Thoracic aorta (tissue), 2 donors: ENCODE data around the gene SRGAP2C. TPM values are rescaled to one million over a fixed set of nuclear protein-coding genes. Genes with fewer than 3 reads are reported as not detected.
A peak's percentile ranks its signal among the peaks of the same experiment; 100 is the strongest.
"Not testable (repeated sequence)": the region's sequence is repeated elsewhere in the genome, so short reads cannot be mapped to it uniquely, and the experiment has no call there.

Experiments used
- ATAC-seq: fragments of 150-250 bp; one replicate; pipeline ENCODE4 v1.8.0; 2017; ENCODE audit warnings: low read depth; ENCODE audit not compliant: insufficient number of reproducible peaks, low FRiP score
- DNase-seq: peaks from one replicate; pipeline ENCODE4 v3.0.0-alpha.2; 2020; ENCODE audit warnings: low spot score
- H3K27ac ChIP-seq, 2 donors: fragments of 200-600 bp; sonication (generic); 1 replicate in 1 of 2; 2 replicates in 1 of 2; pipeline ENCODE4 v1.5.1; 2016; ENCODE audit warnings: mild to moderate bottlenecking in 2 of 2, moderate library complexity in 2 of 2
- H3K27me3 ChIP-seq: fragments of 200-600 bp; sonication (generic); replicated peaks from 2 replicates; pipeline ENCODE4 v1.6.0; 2016; ENCODE audit warnings: mild to moderate bottlenecking; ENCODE audit not compliant: insufficient read depth
- H3K36me3 ChIP-seq: fragments of 200-600 bp; sonication (generic); one replicate; pipeline ENCODE4 v1.5.1; 2016
- H3K4me1 ChIP-seq, 2 donors: fragments of 200-600 bp; sonication (generic); 1 replicate in 1 of 2; 2 replicates in 1 of 2; pipeline versions ENCODE4 v1.5.1 to v1.6.0; 2016; ENCODE audit warnings: low read depth in 2 of 2, mild to moderate bottlenecking in 1 of 2; ENCODE audit not compliant: control insufficient read depth in 1 of 2
- H3K4me3 ChIP-seq: fragments of 200-600 bp; sonication (generic); 2 replicates; pipeline ENCODE4 v1.5.1; 2016; ENCODE audit warnings: mild to moderate bottlenecking
- H3K9me3 ChIP-seq: fragments of 200-600 bp; sonication (generic); 2 replicates; pipeline ENCODE4 v1.5.1; 2016
- total RNA-seq, 2 donors: library from RNA; depleted of rRNA; stranded (reverse); fragments of >200 nt; gene quantifications; one replicate each; pipeline versions ENCODE4 v1.1.0 to v1.2.3, GENCODE V29; 2016

The SRGAP2C gene
- total RNA-seq, 2 donors from 2014 or later, result 19.1 to 27.7 TPM

GRCh38 chr1:121365316-121365715 lies 180.5 kb downstream of the SRGAP2C start:
- not testable (repeated sequence) for H3K36me3 ChIP-seq, DNase-seq, H3K4me3 ChIP-seq, H3K9me3 ChIP-seq, H3K27ac ChIP-seq, H3K27me3 ChIP-seq, H3K4me1 ChIP-seq, ATAC-seq

GRCh38 chr1:121365723-121366122 lies 180.9 kb downstream of the SRGAP2C start:
- not testable (repeated sequence) for H3K4me1 ChIP-seq, ATAC-seq, H3K4me3 ChIP-seq, DNase-seq, H3K27ac ChIP-seq, H3K9me3 ChIP-seq, H3K36me3 ChIP-seq, H3K27me3 ChIP-seq

GRCh38 chr1:121366171-121366570 lies 181.4 kb downstream of the SRGAP2C start:
- not testable (repeated sequence) for H3K36me3 ChIP-seq, H3K9me3 ChIP-seq, H3K27me3 ChIP-seq, H3K27ac ChIP-seq, DNase-seq, H3K4me1 ChIP-seq, H3K4me3 ChIP-seq, ATAC-seq

GRCh38 chr1:121368910-121369309 lies 184.1 kb downstream of the SRGAP2C start:
- not testable (repeated sequence) for H3K4me3 ChIP-seq, H3K9me3 ChIP-seq, H3K36me3 ChIP-seq, H3K27me3 ChIP-seq, H3K27ac ChIP-seq, DNase-seq, H3K4me1 ChIP-seq, ATAC-seq

- not testable (repeated sequence) for ATAC-seq, H3K27ac ChIP-seq, H3K36me3 ChIP-seq
These were observed 185.2 kb downstream of the SRGAP2C start for GRCh38 chr1:121369959-121370358.

GRCh38 chr1:121374851-121375367 lies 190.1 kb downstream of the SRGAP2C start:
- not testable (repeated sequence) for ATAC-seq, DNase-seq

More at GRCh38 chr1:121369959-121370358, 185.2 kb downstream of the SRGAP2C start:
- H3K27me3 ChIP-seq, H3K4me1 ChIP-seq, H3K9me3 ChIP-seq, H3K4me3 ChIP-seq, DNase-seq: not testable (repeated sequence)

GRCh38 chr1:121376986-121377385 lies 192.2 kb downstream of the SRGAP2C start:
- ATAC-seq, H3K36me3 ChIP-seq, DNase-seq, H3K27me3 ChIP-seq, H3K27ac ChIP-seq, H3K4me3 ChIP-seq, H3K9me3 ChIP-seq, H3K4me1 ChIP-seq: not testable (repeated sequence)

More at GRCh38 chr1:121374851-121375367, 190.1 kb downstream of the SRGAP2C start:
- not testable (repeated sequence) for H3K36me3 ChIP-seq, H3K27me3 ChIP-seq, H3K9me3 ChIP-seq, H3K27ac ChIP-seq, H3K4me1 ChIP-seq, H3K4me3 ChIP-seq

- not testable (repeated sequence) for H3K4me3 ChIP-seq, DNase-seq, H3K36me3 ChIP-seq, ATAC-seq, H3K9me3 ChIP-seq, H3K4me1 ChIP-seq, H3K27ac ChIP-seq, H3K27me3 ChIP-seq
These were observed 194.0 kb downstream of the SRGAP2C start for GRCh38 chr1:121378757-121379156.

- not testable (repeated sequence) for H3K9me3 ChIP-seq, DNase-seq, H3K4me3 ChIP-seq, H3K4me1 ChIP-seq, H3K36me3 ChIP-seq, H3K27me3 ChIP-seq
- peak; percentile 47 for ATAC-seq
- H3K27ac ChIP-seq, result peak overlapping the region; percentile 79 to 82
These were observed 200.0 kb downstream of the SRGAP2C start for GRCh38 chr1:121384754-121385153.

GRCh38 chr1:121385162-121385561 lies 200.4 kb downstream of the SRGAP2C start:
- H3K4me1 ChIP-seq, H3K9me3 ChIP-seq, DNase-seq, H3K27me3 ChIP-seq, H3K36me3 ChIP-seq, H3K4me3 ChIP-seq: not testable (repeated sequence)
- H3K27ac ChIP-seq, result peak overlapping the region in 1 of 2 donors; percentile 65
- ATAC-seq, result peak; percentile 94

GRCh38 chr1:121385563-121386288 lies 201.0 kb downstream of the SRGAP2C start:
- not testable (repeated sequence) for H3K36me3 ChIP-seq, ATAC-seq, DNase-seq, H3K4me1 ChIP-seq, H3K4me3 ChIP-seq, H3K27me3 ChIP-seq, H3K9me3 ChIP-seq
- peak overlapping the region; percentile 51 to 65 for H3K27ac ChIP-seq

GRCh38 chr1:121386319-121386948 lies 201.7 kb downstream of the SRGAP2C start:
- H3K27me3 ChIP-seq, H3K9me3 ChIP-seq, H3K27ac ChIP-seq, DNase-seq, H3K4me1 ChIP-seq, H3K4me3 ChIP-seq, H3K36me3 ChIP-seq: not testable (repeated sequence)
- ATAC-seq, result peak; percentile 23
